ENCODE data around the gene TAS2R42.

TAS2R42 gene

GRCh38 chr12:11166300-11166699 is 20.4 kb downstream of the TAS2R42 start:
- TF ChIP-seq, protein P1, sequence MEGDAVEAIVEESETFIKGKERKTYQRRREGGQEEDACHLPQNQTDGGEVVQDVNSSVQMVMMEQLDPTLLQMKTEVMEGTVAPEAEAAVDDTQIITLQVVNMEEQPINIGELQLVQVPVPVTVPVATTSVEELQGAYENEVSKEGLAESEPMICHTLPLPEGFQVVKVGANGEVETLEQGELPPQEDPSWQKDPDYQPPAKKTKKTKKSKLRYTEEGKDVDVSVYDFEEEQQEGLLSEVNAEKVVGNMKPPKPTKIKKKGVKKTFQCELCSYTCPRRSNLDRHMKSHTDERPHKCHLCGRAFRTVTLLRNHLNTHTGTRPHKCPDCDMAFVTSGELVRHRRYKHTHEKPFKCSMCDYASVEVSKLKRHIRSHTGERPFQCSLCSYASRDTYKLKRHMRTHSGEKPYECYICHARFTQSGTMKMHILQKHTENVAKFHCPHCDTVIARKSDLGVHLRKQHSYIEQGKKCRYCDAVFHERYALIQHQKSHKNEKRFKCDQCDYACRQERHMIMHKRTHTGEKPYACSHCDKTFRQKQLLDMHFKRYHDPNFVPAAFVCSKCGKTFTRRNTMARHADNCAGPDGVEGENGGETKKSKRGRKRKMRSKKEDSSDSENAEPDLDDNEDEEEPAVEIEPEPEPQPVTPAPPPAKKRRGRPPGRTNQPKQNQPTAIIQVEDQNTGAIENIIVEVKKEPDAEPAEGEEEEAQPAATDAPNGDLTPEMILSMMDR (IDR thresholded peaks at IDR 0.05; ENCODE audit: extremely low read depth, missing control alignments) = no peak
- no peak for DNase-seq (ENCODE audit: low spot score)

DNA sequence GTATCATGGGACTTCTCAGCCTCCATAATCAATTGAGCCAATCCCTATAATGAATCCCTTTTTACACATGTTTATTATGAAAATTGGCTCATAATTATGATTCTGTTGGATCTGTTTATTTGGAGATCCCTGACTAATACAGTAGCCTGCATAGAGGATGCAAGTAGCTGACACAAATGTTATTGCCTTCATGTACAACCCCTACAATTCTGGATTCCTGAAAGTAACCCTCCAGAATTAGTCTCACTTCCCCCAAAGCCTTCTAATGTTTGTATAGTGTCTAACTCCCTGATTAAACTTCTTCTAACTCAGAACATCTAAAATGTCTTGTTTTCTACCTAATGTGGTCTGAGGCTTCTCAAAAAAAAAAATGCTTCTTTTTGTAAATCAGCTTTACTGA is 22.4 kb downstream of the TAS2R42 start:
- TF ChIP-seq, protein P1 (IDR thresholded peaks at IDR 0.05; ENCODE audit: extremely low read depth, missing control alignments) = no peak
- DNase-seq (ENCODE audit: low spot score) = no peak

GRCh38 chr12:11162502-11162901 is 24.2 kb downstream of the TAS2R42 start:
- TF ChIP-seq, protein P1 (IDR thresholded peaks at IDR 0.05; ENCODE audit: extremely low read depth, missing control alignments) = no peak
- no peak for DNase-seq (ENCODE audit: low spot score)

DNA sequence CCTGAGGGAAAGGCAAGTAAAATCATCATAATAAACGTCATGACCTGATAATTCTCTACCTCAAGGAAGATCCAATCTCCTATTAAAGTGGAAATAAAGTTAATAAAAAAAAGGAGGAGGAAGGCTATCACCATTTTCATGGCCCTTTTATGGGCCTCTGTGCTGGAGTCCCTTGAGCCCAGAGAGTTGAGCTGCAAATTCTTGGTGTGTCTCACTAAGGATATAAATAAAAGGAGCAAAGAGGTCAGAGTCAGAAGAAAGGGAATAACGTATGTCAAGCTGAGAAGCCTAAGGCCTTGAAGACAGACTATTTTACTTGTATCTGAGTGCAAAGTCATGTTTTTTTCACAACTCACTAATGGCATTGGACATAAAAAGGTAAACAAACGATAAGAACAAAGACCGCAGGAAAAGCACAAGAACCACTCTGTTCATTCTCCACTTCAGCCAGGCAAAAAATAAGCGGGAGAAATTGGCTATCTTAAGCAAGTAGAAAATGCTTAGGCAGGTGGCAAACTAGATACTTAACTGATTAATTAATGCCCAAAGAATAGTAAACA is 27.8 kb downstream of the TAS2R42 start:
- TF ChIP-seq, protein P1 (IDR thresholded peaks at IDR 0.05; ENCODE audit: extremely low read depth, missing control alignments) = no peak
- no peak for DNase-seq (ENCODE audit: low spot score)

DNA sequence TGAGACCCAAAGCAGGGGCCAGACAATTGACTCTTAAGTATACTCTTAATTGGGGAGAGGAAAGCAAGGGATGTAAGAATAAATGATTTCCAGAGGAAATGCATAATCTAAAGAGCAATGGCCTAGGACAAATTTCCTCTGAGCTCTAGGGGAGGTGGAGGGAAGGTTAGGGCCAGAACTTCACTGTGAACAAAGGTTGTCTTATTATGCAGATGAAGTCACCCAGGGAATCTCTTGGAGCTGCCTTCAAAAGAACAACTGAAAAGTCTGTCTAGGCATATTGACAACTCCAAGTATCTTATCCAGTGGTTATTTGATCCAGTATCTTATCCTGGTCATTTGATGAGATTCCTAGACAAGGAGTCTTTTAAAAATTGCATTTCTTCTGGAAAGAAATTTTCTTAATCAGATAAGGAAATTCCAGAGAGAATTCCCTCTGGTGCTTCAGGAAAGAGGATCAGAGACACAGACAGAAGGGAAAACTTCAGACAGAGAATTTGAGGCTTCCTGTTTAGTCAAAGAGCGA is 32.3 kb downstream of the TAS2R42 start:
- no peak for DNase-seq (ENCODE audit: low spot score)

DNA sequence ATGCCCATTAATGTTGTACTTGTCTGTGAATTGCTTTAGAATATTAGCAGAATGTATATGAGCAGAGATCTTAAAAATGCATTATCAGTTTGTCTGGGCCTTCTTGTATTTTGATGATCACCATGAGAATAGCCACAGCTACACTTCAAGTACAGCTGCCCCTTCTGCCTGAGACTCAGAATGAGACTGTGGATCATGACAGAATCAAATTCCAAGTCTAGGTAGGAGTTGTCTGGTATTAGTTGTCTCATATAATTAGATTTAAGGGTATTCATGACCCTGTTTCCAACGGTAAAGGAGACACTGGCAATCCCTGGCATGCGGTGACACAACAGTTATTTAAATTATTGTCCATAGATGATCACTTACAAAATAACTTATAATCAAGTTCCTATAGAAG is 34.0 kb downstream of the TAS2R42 start:
- TF ChIP-seq, protein P1 (IDR thresholded peaks at IDR 0.05; ENCODE audit: extremely low read depth, missing control alignments) = no peak
- DNase-seq (ENCODE audit: low spot score) = no peak

More for the DNA sequence above, 32.3 kb downstream of the TAS2R42 start:
- TF ChIP-seq, protein P1 (IDR thresholded peaks at IDR 0.05; ENCODE audit: extremely low read depth, missing control alignments) = no peak

DNA sequence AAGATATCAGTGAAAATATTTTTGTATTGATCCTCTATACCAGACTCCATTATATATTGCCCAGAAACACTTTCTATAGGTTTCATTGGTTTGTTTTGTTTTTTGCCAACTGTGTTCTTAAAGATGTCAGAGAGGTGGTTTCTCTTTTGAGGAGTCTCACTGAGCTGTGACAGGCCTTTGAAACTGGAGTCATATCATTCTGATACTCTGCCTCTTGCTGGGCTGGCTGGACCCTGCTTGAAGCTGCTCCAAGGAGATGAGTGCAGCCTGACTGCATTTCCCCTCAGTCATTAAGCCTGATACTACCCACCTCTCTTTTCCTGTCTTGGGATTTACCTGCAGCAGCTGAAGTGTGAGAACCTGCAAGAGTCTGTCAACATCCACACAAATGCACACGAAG is 35.9 kb downstream of the TAS2R42 start:
- TF ChIP-seq, protein P1 (IDR thresholded peaks at IDR 0.05; ENCODE audit: extremely low read depth, missing control alignments) = no peak
- no peak for DNase-seq (ENCODE audit: low spot score)

Measured in GM20000 (cell line).